HG03025 (cell line): ENCODE measurements around the gene GFRA1.

Source experiments
- ATAC-seq: cut with Tn5 transposase; IDR thresholded peaks from one replicate; pipeline ENCODE4 v1.9.1; 2021; ENCODE audit warnings: mild to moderate bottlenecking, moderate library complexity; ENCODE audit not compliant: unreplicated experiment, low FRiP score

Gene GFRA1

DNA sequence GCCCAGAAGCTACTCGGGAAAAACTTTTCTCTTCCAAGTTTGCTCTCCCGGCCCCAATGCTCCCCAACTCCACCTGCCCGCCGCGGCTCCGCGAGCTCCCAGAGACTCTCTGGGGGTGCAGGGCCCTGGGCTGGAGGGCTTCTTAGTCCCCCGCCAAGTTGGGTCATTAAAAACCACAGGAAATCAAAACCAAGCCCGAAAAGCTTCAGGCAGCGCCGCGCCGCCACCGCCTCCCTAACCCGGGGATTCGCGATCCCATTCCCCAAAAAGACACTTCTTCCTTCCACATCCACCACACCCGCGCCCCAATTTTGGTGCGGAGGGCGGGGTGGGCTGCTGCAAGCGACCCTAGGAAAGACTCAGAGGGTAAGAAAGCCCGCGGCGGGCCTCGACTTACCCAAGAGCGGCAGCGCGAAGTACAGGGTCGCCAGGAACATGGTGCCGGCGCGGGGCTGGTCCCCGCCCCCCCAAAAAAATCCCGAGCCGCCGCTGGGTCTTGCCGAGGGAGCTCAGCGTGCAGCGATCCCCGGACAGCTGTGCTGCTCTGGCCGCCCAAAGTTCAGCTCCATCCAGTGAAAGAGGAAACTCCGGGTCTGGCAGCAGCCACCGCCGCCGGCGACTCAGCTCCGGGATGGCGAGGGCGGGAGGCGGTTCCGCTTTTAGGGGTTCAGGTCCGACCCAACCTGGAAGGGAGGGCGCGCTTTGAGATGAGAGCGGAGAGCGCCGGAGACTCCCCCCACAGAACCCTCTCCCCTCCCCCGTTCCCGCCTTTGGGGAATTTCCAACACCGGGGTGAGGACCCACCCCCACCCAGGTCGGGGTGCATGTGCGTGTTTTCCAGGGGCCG lies 1.2 kb downstream of the GFRA1 start:
- ATAC-seq, result no peak

DNA sequence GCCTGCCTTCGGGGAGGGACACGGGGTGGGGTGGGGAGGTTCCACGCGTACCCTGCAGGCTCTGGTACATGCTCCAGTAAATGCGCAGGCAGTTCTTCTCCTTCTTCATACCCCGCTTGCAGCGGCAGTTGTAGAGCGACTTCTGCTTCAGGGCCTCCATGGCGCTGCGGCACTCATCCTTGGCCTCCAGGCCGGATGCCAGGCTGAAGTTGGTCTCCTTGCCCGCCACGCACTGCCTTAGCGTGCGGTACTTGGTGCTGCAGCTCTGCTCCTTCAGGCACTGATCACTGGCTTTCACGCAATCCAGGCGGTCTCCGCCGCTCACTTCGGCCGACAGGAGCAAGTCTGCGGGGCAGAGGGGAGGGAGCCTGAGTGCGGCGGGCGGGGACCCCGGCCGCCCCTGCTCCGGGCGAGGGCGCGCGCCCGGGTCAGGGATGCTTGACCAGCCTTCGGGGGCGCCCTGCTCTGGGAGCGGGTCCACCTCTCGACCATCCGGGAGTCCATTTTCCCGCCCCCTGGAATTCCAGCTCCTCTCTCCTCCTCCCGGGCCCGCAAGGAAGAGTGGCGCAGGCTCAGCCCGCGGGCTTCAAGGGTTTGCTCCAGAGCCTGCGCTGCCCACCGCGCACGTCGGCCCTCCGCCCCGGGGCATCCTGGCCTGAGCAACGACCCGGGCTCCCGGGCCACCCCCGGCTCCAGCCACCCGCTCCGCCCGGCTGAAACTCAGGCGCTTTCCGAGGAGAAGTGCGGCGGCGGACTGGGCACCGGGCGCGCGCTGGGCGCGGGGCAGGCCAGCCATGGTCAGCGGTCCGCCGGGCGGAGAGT lies 2.0 kb downstream of the GFRA1 start:
- no peak for ATAC-seq

DNA sequence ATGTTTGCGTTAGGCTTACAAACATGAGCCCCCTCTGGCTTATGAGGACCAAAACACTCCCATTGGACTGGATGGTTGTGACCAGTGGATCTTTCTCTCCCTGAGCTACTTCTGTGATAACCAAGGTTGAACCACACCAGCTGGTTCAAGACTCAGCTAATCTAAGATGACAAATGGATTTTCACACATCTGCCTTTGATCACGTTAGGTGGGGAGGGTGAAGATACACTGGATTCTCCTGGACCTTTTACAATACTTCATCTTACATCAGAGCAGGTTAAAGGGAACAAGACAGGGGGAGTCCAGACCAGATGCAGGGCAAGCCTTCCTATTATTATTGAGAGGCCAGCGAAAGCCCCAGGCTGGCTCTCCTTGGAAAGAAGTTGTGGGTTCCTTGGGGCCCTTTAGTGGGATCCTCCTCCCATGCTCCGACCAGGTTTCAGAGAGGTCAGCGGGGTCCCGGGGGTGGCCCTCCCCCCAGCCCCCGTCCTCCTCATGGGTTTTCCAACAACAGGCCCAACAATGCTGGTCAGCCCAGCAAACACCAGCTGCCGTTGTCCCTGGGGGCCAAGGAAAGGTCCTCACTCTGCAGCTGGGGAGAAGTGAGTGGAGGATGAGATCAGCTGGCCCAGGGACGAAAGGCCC lies 2.8 kb downstream of the GFRA1 start:
- ATAC-seq, result no peak

DNA sequence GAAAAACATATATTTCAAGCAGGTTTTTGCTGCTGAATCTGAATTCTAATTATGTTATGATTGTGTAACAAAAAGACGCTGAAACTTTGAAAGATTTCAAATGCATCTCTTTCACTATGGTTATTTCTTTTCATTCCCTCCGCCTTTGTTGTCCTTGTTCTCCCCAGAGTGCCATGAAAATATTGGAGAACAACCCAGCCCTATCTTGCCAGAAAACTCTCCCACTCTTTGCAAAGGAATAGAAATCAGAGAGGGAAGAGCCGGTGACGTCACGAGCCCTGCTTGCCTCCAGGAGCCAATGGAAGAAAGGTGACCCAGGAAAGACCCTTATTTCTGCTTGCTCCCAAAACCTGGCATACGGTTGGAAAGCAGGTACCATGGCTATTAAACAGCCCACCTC lies 3.4 kb downstream of the GFRA1 start:
- ATAC-seq, result no peak

DNA sequence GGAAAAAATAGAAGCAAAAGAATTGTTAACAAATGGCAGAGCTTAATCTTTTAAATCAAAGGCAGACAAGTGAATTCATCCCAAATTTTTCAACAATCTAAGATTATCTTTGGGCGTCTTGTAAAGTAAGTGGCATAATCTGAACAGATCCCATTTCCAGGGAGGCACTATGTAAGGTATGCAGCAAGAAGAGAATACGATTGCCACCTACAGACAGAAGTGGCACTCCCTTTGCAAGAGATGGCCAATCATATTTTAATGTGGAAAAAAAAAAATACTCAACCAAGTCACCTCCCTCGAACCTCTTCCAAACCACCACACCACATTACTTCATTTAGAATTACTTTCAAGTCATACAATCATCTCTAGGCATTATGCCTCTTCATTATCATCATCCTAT lies 4.0 kb downstream of the GFRA1 start:
- no peak for ATAC-seq

DNA sequence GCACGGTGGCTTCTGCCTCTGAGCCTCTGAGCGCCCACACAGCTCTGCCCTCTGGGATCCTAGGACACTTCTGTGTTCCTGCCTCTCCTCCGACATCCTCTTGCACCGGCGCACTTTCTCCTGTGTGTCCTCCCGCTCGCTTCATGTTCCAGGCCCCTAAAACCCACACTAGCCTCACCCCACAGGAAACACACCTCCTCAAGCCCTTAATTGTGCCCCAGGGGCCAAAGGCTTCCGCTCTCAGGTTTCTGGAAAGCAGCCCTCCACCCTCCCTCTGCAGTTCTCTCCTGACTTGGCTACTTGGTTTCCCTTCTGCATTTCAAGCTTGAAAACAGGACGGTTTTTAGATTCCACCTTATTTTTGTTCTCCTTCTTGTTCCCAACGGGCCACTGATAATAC lies 7.3 kb downstream of the GFRA1 start:
- ATAC-seq, result no peak

DNA sequence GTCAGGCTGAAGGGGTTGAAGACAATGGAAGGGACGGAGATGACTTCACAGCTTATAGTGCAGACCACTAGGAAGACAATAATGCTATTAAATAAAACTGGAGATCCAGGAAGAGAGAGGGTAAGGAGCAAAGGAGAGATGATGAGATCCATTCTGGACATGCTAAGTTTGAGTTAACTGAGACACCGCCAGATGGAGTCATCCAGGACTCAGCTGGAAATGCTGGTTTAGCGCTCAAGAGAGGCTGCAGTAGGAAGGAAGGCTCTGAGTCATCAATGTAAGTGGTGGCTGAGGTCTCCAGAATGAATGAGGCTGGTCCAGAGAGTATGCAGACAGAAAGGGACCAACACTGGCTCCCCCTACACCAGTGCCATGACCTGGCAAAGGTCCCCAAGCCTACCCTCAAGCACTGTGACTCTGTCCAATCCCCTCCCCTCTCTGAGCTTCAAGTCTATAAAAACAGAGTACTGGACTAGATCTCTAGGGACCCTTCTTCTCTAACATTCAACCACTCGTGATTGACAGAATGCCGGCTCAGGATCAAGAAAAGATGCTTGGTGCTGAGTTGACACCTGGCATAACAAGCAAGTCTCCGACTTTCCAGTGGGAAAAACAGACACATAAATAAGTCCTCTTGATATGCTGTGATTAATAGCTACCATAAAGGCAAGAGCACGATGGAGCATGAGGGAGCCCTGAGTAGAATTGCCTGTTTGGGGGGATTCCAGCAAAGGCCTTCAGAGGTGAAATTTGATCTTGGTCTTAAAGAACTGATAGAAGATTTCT lies 8.9 kb downstream of the GFRA1 start:
- ATAC-seq, result no peak

DNA sequence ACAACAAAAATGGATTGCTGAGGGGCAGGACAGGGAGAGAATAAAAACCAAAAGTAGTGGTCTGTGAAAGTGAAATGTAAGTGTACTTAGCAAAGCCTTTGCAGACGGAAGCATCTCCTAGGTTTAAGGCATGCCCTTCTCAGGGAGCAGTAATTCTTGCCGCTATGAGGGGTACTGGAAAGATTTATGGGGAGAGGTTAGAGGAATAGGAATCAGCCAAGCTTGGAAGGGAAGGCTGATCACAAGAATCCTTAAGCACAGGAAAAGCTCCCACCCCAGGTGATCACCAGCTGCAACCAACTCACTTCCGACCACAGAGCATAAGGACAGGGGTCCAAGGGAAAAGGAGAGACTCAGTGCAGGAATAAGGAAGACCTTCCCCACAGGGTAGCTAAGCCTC lies 10.3 kb downstream of the GFRA1 start:
- no peak for ATAC-seq

DNA sequence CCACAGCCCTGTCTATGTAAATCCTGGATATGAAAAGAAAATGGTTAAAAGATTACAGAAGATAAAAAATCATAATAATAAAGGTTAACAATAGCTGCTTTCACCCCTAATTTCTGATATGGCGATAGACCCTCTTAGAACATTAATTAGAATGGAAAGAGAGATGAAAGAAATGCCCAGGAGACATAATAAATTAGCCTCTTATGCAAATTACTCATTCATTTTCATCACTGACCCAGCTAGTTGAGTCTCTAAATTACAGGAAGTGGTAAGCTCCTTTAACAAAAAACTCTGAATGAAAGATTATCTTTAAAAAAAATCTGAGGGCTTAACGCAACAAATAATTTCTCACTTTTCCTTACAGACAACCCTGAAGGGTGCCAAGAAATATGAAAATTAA lies 12.4 kb downstream of the GFRA1 start:
- ATAC-seq, result no peak

DNA sequence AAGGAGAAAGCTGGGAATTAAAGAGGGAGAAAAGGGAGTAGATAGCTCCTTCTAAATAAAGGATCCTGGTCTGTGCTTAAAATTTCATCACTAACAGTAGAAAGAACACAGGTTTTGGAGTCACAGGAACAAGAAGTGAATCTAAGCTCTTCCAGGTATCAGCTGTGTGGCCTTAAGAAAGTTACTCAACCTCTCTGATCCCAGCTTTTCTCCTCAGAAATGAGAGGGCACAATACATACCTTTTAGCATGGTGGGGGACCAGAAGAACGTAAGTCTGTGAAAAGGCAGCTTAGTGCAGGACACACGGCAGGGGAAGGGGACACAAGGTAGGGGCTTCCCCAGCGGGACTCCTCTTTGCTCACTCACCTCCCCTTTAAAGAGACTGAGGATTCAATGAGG lies 13.4 kb downstream of the GFRA1 start:
- ATAC-seq, result no peak

DNA sequence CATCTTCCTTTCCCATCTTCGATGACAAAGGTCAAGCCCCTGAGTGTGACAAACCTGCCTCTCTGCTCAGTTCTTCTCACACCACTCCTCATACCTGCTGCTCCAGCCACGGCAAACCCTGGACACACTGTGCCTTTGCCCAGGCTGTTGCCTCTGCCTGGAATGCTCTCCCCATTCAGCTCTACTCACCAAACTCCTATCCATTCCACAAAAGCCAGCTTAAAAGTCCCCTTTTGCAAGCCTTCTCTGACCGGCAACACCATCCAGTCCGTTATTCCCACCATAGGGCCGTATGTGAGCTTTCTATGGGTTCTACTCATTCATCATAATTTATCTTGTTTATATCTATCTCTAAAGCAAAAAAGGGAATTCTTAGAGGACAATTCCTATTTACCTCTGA lies 15.2 kb downstream of the GFRA1 start:
- ATAC-seq, result no peak

DNA sequence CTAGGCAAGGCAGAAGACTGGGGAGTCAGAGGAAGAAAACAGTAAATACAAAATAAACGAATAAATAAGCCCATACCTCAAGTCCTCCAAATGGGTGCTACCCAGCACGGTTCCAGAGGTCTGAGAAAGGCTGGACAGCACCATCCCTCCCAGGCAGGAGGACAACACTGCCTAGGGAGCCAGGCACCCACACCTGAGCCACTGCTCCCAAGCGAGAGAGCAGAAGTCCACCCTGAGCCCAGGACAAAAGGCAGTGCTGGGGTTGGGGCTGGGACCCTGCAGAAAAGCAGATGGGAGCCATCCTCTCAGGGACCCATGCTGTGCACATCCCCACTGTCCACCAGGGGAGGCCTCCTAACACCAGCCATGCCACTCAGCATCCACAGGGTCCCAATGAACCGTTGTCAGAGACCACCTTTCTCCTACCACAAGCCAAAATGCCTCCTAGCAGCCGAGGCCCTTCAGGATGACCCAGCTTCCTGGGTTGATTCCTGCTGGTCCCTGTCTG lies 16.2 kb downstream of the GFRA1 start:
- ATAC-seq, result no peak

DNA sequence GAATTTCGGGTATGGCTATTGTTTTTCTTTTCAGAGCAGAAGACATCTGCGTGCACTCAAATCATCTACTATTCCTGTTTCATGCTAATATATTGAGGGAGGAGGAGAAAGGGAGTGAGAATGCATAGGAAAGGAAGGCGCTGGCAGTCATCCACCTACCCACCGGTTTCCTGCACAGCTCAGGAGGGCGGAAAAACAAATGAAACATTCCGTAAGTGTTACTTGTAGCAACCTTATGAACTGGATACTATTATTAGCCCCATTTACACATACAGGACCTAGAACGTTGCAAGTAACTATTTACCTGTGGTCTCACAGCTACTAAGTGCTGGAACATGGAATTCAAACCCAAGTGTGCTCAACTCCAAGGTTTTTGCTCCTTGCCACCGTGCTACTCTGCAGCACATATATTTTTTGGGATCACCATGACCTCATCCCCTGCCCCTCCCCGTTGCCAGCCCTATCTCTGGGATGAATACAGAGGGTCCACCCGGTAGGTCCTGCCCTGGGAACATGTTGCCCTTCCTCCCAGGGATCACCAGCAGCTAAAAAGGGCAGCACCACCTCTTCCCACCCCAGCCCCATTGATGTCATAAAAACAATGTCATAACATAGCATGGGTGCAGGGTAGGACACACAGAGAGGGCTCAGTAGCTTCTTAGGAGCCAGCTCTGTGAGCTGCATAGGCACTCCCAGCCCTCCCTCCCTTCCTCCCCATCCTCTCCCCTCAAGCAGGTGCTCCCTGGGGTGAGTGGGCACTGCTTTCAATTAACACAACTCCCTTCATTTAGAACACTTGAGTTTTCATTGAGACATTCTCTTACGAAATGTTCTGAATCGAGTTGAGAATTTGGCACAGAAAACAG lies 16.9 kb downstream of the GFRA1 start:
- ATAC-seq, result no peak

DNA sequence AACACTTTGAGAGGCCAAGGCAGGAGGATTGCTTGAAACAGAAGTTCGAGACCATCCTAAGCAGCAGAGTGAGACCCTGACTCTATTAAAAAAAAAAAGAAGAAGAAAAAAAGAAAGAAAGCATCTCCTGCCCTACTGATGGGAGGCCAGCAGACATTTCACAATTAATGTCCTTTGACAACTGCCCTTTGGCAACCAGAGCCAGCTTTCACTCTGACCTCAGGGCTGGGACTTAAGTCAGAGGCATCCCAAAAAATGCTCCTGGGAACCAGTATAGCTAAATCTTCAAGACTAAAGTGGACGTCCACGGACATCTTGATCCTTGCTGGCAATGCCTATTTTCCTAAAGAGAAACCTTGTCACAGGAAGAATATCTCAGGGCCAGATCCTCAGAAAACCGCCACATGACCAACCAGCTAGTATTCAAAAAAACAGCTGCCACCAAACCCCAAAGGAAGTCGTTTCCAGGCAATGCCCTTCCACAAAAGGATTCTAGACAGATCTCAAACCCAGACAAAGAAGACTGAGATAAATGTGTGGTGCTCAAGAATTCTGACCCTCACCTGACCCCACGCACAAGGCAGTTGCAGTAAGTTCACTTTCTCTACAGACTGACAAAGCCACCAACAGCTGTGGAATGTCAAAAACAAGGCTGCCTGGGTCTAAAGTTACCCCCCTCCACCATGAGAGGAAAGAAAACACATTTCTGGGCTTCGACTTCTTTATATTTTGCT lies 18.4 kb downstream of the GFRA1 start:
- ATAC-seq, result no peak

DNA sequence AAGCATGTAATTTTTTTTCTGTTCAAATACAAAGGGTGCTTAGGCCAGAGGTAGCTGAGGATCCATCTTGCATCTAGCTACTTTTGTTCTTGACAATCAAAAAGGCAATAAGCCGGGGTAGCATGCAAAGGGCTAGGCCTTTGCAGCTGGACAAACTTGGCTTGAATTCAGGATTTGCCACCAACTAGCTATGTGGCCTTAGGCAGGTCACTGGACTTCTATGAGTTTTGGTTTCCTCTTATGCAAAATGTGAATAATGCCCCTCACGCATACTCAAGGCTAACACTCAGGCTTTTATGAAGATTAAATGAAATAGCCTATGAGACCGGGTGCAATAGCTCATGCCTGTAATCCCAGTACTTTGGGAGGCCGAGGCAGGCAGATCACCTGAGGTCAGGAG lies 19.3 kb downstream of the GFRA1 start:
- no peak for ATAC-seq

DNA sequence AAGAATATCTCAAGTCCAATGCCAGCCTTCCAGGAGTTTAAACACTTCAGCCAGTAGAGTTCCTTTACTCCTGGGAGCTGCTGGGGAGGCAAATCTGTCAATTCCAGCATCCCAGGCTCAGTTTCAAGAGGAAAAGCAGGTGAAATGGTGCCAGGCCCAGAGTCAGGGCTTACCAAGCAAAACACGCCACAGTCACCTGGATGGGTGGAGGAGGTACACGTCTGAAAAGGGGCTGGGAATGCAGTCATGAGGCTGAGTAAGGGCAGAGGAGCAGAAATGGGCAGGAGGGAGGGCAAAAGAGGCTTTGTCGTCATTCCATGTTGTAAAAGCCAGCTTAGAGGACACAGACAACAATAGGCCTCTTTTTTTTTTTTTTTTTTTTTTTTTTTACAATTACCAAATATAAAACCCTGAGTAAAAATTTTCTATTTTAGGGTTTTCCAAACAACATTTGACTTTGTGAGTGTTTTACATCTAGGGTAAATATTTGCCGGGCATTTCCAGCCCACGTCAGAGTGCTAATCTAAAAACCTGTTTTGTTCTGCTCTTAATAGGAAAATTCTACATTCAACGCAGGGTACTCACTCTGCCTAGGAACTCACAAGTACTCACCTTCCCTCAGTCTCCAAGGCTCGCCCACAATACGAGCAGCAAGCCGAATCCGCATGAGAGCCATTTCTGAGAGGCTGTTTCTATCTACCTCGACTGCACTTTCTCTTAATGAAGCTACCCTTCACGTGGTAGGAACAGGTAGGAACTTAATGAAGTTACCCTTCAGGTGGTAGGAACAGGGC lies 21.2 kb downstream of the GFRA1 start:
- ATAC-seq, result no peak

DNA sequence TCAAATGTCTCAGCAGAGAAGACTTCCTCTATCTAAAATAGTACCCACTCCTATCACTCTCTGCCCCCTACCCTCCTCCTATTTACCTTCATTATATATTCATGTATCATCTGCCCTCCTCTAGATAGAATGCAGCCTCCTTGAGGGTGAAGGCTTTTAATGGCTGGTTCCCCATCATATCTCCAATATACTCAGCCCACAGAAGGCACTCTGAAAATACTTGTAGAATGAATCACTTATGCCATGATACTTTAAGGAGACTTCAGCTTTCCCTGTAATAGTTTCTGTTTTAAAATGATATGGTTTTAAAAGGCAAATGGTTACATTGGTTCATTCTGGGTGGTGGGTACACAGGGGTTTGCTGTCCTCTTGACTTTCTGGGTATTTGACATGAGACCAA lies 25.3 kb downstream of the GFRA1 start:
- no peak for ATAC-seq

DNA sequence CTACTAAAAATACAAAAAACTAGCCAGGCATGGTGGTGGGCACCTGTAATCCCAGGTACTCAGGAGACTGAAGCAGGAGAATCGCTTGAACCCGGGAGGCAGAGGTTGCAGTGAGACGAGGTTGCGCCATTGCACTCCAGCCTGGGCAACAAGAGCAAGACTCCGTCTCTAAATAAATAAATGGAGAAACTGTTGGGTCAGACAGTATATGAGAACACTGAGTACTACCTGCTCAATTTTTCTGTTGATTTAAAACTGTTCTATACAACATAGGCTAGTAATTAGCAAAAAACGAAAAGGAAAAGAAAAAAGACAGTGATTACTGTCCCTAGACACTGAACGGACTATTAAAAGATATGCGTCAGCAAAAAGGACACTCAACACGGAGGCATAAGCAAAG lies 26.7 kb downstream of the GFRA1 start:
- ATAC-seq, result no peak
